Prostate gland (tissue), 2 donors: Measurements from ENCODE around the gene MYBPC3. TPM values are rescaled to one million over a fixed set of nuclear protein-coding genes. Genes with fewer than 3 reads are reported as not detected.

Experiments used
- DNase-seq: peaks from one replicate; pipeline ENCODE4 v3.0.0-alpha.2; 2019; ENCODE audit warnings: low spot score
- H3K27ac ChIP-seq, 2 donors: fragments of 200-600 bp; sonication (generic); 2 replicates each; pipeline ENCODE4 v1.5.1; 2017 to 2019
- H3K27me3 ChIP-seq: fragments of 200-600 bp; sonication (generic); replicated peaks from 2 replicates; pipeline ENCODE4 v1.5.1; 2019; ENCODE audit not compliant: insufficient read depth
- H3K36me3 ChIP-seq, 2 donors: fragments of 200-600 bp; sonication (generic); 1 replicate in 1 of 2; 2 replicates in 1 of 2; pipeline versions ENCODE4 v1.5.1 to v1.8.1; 2017 to 2019
- H3K4me1 ChIP-seq: fragments of 200-600 bp; sonication (generic); replicated peaks from 2 replicates; pipeline ENCODE4 v1.5.1; 2019
- H3K4me3 ChIP-seq, 2 donors: fragments of 200-600 bp; sonication (generic); 2 replicates each; pipeline ENCODE4 v1.5.1; 2017 to 2019
- H3K9me3 ChIP-seq: fragments of 200-600 bp; sonication (generic); 2 replicates; pipeline ENCODE4 v1.5.1; 2017
- CTCF ChIP-seq, 4 experiments: fragments of 200-600 bp in 2 of 4; fragments of 450-650 bp in 2 of 4; sonication (generic) in 2 of 4; IDR thresholded peaks; 1 replicate in 3 of 4; 2 replicates in 1 of 4; pipeline ENCODE4 v1.5.1; 2016 to 2019; ENCODE audit warnings: antibody characterized with exemption in 4 of 4, mild to moderate bottlenecking in 2 of 4, moderate library complexity in 2 of 4
- POLR2A ChIP-seq: fragments of 450-650 bp; IDR thresholded peaks from one replicate; pipeline ENCODE4 v1.6.1; 2016; ENCODE audit warnings: antibody characterized with exemption, mild to moderate bottlenecking
- POLR2AphosphoS5 ChIP-seq: sonication (generic); formaldehyde crosslinking; IDR thresholded peaks from one replicate; pipeline ENCODE4 v1.6.1; 2017; ENCODE audit warnings: antibody characterized with exemption
- WGBS: methylation state at CpG from one replicate; pipeline ENCODE4 v1.1.5; 2018; 5-methylcytosine and 5-hydroxymethylcytosine counted together
- intact Hi-C: fragments of 100-400 bp; cut with DNase I; formaldehyde crosslinking; loops from one replicate; pipeline ENCODE4 v1.14.2; 2022
- total RNA-seq, 2 donors: library from RNA; depleted of rRNA; stranded (reverse); fragments of >200 nt; gene quantifications; one replicate each; pipeline ENCODE4 v1.1.0, GENCODE V29; 2016

MYBPC3 gene
- total RNA-seq, 2 donors from 2014 or later = 0.91 TPM; not detected in 1

GRCh38 chr11:47384498-47384897, 32.0 kb upstream of the MYBPC3 start:
- no peaks in the 10 kb centered on the region for H3K27me3 ChIP-seq
- H3K27ac ChIP-seq = no peak overlapping the region
- TF ChIP-seq CTCF (IDR thresholded peaks at IDR 0.05) (no peak), POLR2A (no peak), POLR2AphosphoS5 (no peak)
- no peak for DNase-seq
- WGBS = 93% methylated on average over 4 of the region's 4 CpGs
- no peaks in the 10 kb centered on the region for H3K9me3 ChIP-seq
- intact Hi-C loops = no loop called here
- H3K4me1 ChIP-seq = no peaks in the 10 kb centered on the region
- H3K4me3 ChIP-seq = no peak overlapping the region
- no peaks in the 10 kb centered on the region for H3K36me3 ChIP-seq

GRCh38 chr11:47383071-47383470, 30.6 kb upstream of the MYBPC3 start:
- H3K4me1 ChIP-seq = no peaks in the 10 kb centered on the region
- H3K4me3 ChIP-seq = no peak overlapping the region
- H3K36me3 ChIP-seq = no peaks in the 10 kb centered on the region
- TF ChIP-seq POLR2AphosphoS5 (no peak), CTCF (IDR thresholded peaks at IDR 0.05) (no peak), POLR2A (no peak)
- WGBS = 63% methylated on average over 4 of the region's 4 CpGs
- DNase-seq = no peak
- intact Hi-C loops = no loop called here
- no peaks in the 10 kb centered on the region for H3K9me3 ChIP-seq
- H3K27me3 ChIP-seq = no peaks in the 10 kb centered on the region
- no peak overlapping the region for H3K27ac ChIP-seq

GRCh38 chr11:47380078-47380477, 27.6 kb upstream of the MYBPC3 start:
- WGBS = 93% methylated on average over 2 of the region's 2 CpGs
- intact Hi-C loops = no loop called here
- no peak for TF ChIP-seq CTCF (IDR thresholded peaks at IDR 0.05)
- TF ChIP-seq POLR2A = no peak
- TF ChIP-seq POLR2AphosphoS5 = no peak

GRCh38 chr11:47379317-47379716, 26.8 kb upstream of the MYBPC3 start:
- intact Hi-C loops = loop anchor here (10.0 kb wide), 1 partner anchor 475 kb away; no protein-coding TSS in a partner anchor
- Histone ChIP-seq H3K27ac (no peak overlapping the region), H3K4me1 (no peaks in the 10 kb centered on the region), H3K27me3 (no peaks in the 10 kb centered on the region), H3K9me3 (no peaks in the 10 kb centered on the region), H3K36me3 (no peaks in the 10 kb centered on the region), H3K4me3 (no peak overlapping the region)
- DNase-seq = no peak
- TF ChIP-seq POLR2AphosphoS5 (no peak), CTCF (IDR thresholded peaks at IDR 0.05) (no peak), POLR2A (no peak)
- 83% methylated on average over 2 of the region's 2 CpGs for WGBS

More at GRCh38 chr11:47380078-47380477, 27.6 kb upstream of the MYBPC3 start:
- no peak for DNase-seq
- H3K27ac ChIP-seq = no peak overlapping the region
- H3K4me3 ChIP-seq = no peak overlapping the region
- no peaks in the 10 kb centered on the region for H3K9me3 ChIP-seq
- H3K4me1 ChIP-seq = no peaks in the 10 kb centered on the region
- H3K36me3 ChIP-seq = no peaks in the 10 kb centered on the region
- H3K27me3 ChIP-seq = no peaks in the 10 kb centered on the region

- no peak for TF ChIP-seq POLR2A
- no peak for TF ChIP-seq POLR2AphosphoS5
- TF ChIP-seq CTCF (IDR thresholded peaks at IDR 0.05) = no peak
- no peaks in the 10 kb centered on the region for H3K27me3 ChIP-seq
- H3K27ac ChIP-seq = no peak overlapping the region
- H3K4me3 ChIP-seq = no peak overlapping the region
- no peaks in the 10 kb centered on the region for H3K4me1 ChIP-seq
- intact Hi-C loops = loop anchor here (10.0 kb wide), 1 partner anchor 476 kb away; no protein-coding TSS in a partner anchor
- H3K9me3 ChIP-seq = no peaks in the 10 kb centered on the region
- DNase-seq = no peak
- H3K36me3 ChIP-seq = no peaks in the 10 kb centered on the region
Observed at GRCh38 chr11:47378836-47379170, 26.3 kb upstream of the MYBPC3 start.
